Left lung (tissue), 10 donors: ENCODE data around the gene CORIN. TPM values are rescaled to one million over a fixed set of nuclear protein-coding genes. Genes with fewer than 3 reads are reported as not detected.

Experiments used
- ATAC-seq: fragments of 200-7000 bp; cut with Tn5 transposase; one replicate; pipeline ENCODE4 v1.9.1; 2020; ENCODE audit warnings: moderate library complexity
- DNase-seq, 4 donors: peaks; one replicate each; pipeline ENCODE4 v3.0.0-alpha.2; 2013 to 2020
- H3K27ac ChIP-seq, 2 donors: fragments of 200-600 bp; sonication (generic) in 1 of 2; one replicate each; pipeline versions ENCODE4 v1.5.0 to v1.8.0; 2020 to 2021
- H3K27me3 ChIP-seq, 2 donors: fragments of 200-600 bp; sonication (generic) in 1 of 2; one replicate each; pipeline versions ENCODE4 v1.5.0 to v1.8.0; 2020 to 2021
- H3K36me3 ChIP-seq, 2 donors: fragments of 200-600 bp; sonication (generic) in 1 of 2; one replicate each; pipeline versions ENCODE4 v1.5.0 to v1.8.0; 2020 to 2021
- H3K4me1 ChIP-seq, 2 donors: fragments of 200-600 bp; one replicate each; pipeline ENCODE4 v1.8.0; 2021
- H3K4me3 ChIP-seq, 2 donors: fragments of 200-600 bp; sonication (generic) in 1 of 2; one replicate each; pipeline versions ENCODE4 v1.5.0 to v1.8.0; 2020 to 2021; ENCODE audit warnings: mild to moderate bottlenecking in 1 of 2
- H3K9me3 ChIP-seq, 2 donors: fragments of 200-600 bp; sonication (generic) in 1 of 2; one replicate each; pipeline versions ENCODE4 v1.5.0 to v1.8.0; 2020 to 2021
- intact Hi-C, 2 donors: fragments of 100-400 bp; cut with DNase I; formaldehyde crosslinking; loops; one replicate each; pipeline versions ENCODE4 v1.11.2 to v1.14.2; 2022
- polyA plus RNA-seq, 6 donors: library from polyadenylated mRNA; unstranded; fragments of 120-200 nt; gene quantifications; one replicate each; pipeline ENCODE4 v1.2.1, GENCODE V29; 2013; ENCODE audit not compliant: insufficient read length in 6 of 6
- total RNA-seq, 2 donors: library from RNA; stranded (reverse); fragmentation: NEBNext Ultra II Directional; extraction: Animal tissue kit (Norgen Biotek cat#: 25700); gene quantifications; one replicate each; pipeline ENCODE4 v1.2.1, GENCODE V29; 2021
- TF ChIP-seq, protein P1 (sequence below), 2 donors: fragments of 200-600 bp; sonication (generic) in 1 of 2; IDR thresholded peaks; one replicate each; pipeline versions ENCODE4 v1.5.0 to v1.8.0; 2021; ENCODE audit warnings: antibody characterized with exemption in 2 of 2
- donor health status: DM: no; HTN: yes; CAD: no.
- donor health status: DM: no; HTN: no; CAD: no.

CORIN gene
- total and polyA plus RNA-seq, 8 donors = 1.4 to 6.3 (median 3.3) TPM

- TF ChIP-seq, protein P1, sequence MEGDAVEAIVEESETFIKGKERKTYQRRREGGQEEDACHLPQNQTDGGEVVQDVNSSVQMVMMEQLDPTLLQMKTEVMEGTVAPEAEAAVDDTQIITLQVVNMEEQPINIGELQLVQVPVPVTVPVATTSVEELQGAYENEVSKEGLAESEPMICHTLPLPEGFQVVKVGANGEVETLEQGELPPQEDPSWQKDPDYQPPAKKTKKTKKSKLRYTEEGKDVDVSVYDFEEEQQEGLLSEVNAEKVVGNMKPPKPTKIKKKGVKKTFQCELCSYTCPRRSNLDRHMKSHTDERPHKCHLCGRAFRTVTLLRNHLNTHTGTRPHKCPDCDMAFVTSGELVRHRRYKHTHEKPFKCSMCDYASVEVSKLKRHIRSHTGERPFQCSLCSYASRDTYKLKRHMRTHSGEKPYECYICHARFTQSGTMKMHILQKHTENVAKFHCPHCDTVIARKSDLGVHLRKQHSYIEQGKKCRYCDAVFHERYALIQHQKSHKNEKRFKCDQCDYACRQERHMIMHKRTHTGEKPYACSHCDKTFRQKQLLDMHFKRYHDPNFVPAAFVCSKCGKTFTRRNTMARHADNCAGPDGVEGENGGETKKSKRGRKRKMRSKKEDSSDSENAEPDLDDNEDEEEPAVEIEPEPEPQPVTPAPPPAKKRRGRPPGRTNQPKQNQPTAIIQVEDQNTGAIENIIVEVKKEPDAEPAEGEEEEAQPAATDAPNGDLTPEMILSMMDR (IDR thresholded peaks at IDR 0.05) = no peak
- Histone ChIP-seq H3K27ac (no peak overlapping the region), H3K27me3 (no peaks in the 10 kb centered on the region), H3K36me3 (peaks cover 0 to 9% of the 10 kb centered on the region in 2 donors), H3K4me3 (no peak overlapping the region), H3K9me3 (no peaks in the 10 kb centered on the region), H3K4me1 (no peaks in the 10 kb centered on the region)
- intact Hi-C loops = no loop called here
- no peak for DNase-seq
- ATAC-seq = no peak
These were observed 22.4 kb upstream of the CORIN start for GRCh38 chr4:47860305-47860704.

GRCh38 chr4:47858006-47858405 is 20.1 kb upstream of the CORIN start:
- Histone ChIP-seq H3K9me3 (no peaks in the 10 kb centered on the region), H3K36me3 (peaks cover 0 to 25% of the 10 kb centered on the region in 2 donors), H3K27ac (no peak overlapping the region), H3K4me1 (no peaks in the 10 kb centered on the region), H3K4me3 (no peak overlapping the region), H3K27me3 (no peaks in the 10 kb centered on the region)
- TF ChIP-seq, protein P1 (IDR thresholded peaks at IDR 0.05) = no peak
- ATAC-seq (no peak), DNase-seq (no peak)
- intact Hi-C loops = no loop called here

- TF ChIP-seq, protein P1 (IDR thresholded peaks at IDR 0.05) = no peak
- no peak overlapping the region for H3K27ac ChIP-seq
- peak; percentile 42 for ATAC-seq
- DNase-seq = no peak
- no peaks in the 10 kb centered on the region for H3K27me3 ChIP-seq
- no peak overlapping the region for H3K4me3 ChIP-seq
- intact Hi-C loops = no loop called here
- no peaks in the 10 kb centered on the region for H3K4me1 ChIP-seq
- H3K36me3 ChIP-seq = peaks cover 0 to 22% of the 10 kb centered on the region in 2 donors
- no peaks in the 10 kb centered on the region for H3K9me3 ChIP-seq
These were observed 18.8 kb upstream of the CORIN start for GRCh38 chr4:47856713-47857112.

DNA sequence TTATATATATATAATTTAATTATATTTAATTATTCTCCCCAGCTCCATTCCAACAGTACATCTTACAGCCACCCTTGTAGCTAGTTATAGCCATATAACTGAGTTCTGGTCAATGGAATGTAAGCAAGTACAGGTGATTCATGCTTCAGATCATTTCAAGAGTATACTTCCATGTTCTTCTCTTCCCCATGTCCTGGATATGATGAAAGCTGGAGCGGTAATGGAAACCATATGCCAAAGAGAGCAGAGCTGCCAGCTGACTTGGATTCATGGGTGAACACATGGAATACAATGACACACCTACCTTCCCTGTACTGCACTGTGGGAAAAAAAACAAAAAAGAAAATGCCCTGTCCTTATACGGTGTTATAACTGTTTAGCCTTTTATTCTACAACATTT is 17.5 kb upstream of the CORIN start:
- no peak for DNase-seq
- H3K36me3 ChIP-seq = peaks cover 0 to 26% of the 10 kb centered on the region in 2 donors
- H3K4me1 ChIP-seq = no peaks in the 10 kb centered on the region
- H3K27ac ChIP-seq = no peak overlapping the region
- no peak overlapping the region for H3K4me3 ChIP-seq
- no peaks in the 10 kb centered on the region for H3K27me3 ChIP-seq
- no peaks in the 10 kb centered on the region for H3K9me3 ChIP-seq
- intact Hi-C loops = no loop called here
- TF ChIP-seq, protein P1 (IDR thresholded peaks at IDR 0.05) = no peak
- no peak for ATAC-seq

DNA sequence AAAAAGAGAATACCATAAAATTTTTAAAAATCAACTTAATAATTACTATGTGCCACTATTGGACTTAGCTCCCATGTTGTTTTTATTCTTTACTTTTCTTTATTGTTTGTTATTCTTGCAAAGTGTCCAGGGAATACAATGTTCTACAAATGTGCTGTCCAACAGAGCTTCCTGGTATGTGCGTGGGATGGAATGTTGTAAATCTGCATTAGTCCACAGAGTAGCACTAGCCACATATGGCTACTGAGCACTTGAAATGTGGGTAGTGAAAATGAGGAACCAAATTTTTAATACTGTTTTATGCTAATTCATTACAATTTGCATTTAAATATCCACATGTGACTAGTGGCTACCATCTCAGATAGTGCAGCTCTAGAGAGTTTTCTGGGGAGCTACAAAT is 14.3 kb upstream of the CORIN start:
- Histone ChIP-seq H3K27ac (no peak overlapping the region), H3K4me1 (no peaks in the 10 kb centered on the region), H3K4me3 (no peak overlapping the region), H3K27me3 (no peaks in the 10 kb centered on the region), H3K36me3 (peaks cover 0 to 48% of the 10 kb centered on the region in 2 donors), H3K9me3 (no peaks in the 10 kb centered on the region)
- ATAC-seq = peak; percentile 43
- TF ChIP-seq, protein P1 (IDR thresholded peaks at IDR 0.05) = no peak
- intact Hi-C loops = no loop called here
- DNase-seq = no peak
